PC-3 (cell line): ENCODE data around the gene OR2T10.
"Not testable (repeated sequence)": the region's sequence is repeated elsewhere in the genome, so short reads cannot be mapped to it uniquely, and the experiment has no call there.

ENCODE experiments used
- CTCF ChIP-seq: fragments of 300-600 bp; sonication (generic); conservative IDR thresholded peaks from 2 replicates; pipeline ENCODE4 v1.5.1; 2017; ENCODE audit warnings: antibody characterized with exemption, low read depth, mild to moderate bottlenecking, low read length
- EZH2 ChIP-seq: fragments of 300-600 bp; sonication (generic); IDR thresholded peaks from one replicate; pipeline ENCODE4 v1.6.1; 2017; ENCODE audit warnings: antibody characterized with exemption, mild to moderate bottlenecking, low read length; ENCODE audit not compliant: unreplicated experiment

- TF ChIP-seq CTCF, EZH2: not testable (repeated sequence)
Measured at GRCh38 chr1:248640906-248641305, 43.4 kb upstream of the OR2T10 start.
